ENCODE measurements around the gene SESN1. TPM values are rescaled to one million over a fixed set of nuclear protein-coding genes. Genes with fewer than 3 reads are reported as not detected.
"Not testable (repeated sequence)": the region's sequence is repeated elsewhere in the genome, so short reads cannot be mapped to it uniquely, and the experiment has no call there.

Gene SESN1
- total and polyA plus RNA-seq, 2 donors (not counting 1 experiment from before 2014, with no cell fraction given): 16.2 to 28.6 TPM

DNA sequence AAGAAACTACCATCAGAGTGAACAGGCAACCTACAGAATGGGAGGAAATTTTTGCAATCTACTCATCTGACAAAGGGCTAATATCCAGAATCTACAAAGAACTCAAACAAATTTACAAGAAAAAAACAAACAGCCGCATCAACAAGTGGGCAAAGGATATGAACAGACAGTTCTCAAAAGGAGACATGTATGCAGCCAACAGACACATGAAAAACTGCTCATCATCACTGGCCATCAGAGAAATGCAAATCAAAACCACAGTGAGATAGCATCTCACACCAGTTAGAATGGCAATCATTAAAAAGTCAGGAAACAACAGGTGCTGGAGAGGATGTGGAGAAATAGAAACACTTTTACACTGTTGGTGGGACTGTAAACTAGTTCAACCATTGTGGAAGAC is 41.0 kb upstream of the SESN1 start:
- H3K9me3 Mint-ChIP-seq (ENCODE audit: insufficient read depth); intact Hi-C loops (cut with micrococcal nuclease); H3K27ac Mint-ChIP-seq; DNase-seq; CTCF ChIA-PET; H3K4me1 Mint-ChIP-seq; H3K4me1 ChIP-seq (ENCODE audit: control insufficient read depth in 2 of 2, insufficient read depth in 2 of 2, low read length in 2 of 2); ATAC-seq (ENCODE audit: low read depth); H2AFZ ChIP-seq (ENCODE audit: insufficient read depth, low read depth, low read length, poor library complexity, severe bottlenecking); H3K4me2 ChIP-seq (replicated peaks; ENCODE audit: low read depth, low read length, poor library complexity, severe bottlenecking); H3K36me3 ChIP-seq (replicated peaks in 1 of 2; ENCODE audit: control extremely low read depth in 1 of 2, control insufficient read depth in 1 of 2, extremely low read depth in 1 of 2, insufficient read depth in 2 of 2, low read length in 1 of 2); H4K20me1 ChIP-seq (ENCODE audit: control insufficient read depth, insufficient read depth, low read length, poor library complexity, severe bottlenecking); H3K79me2 ChIP-seq (ENCODE audit: control insufficient read depth, insufficient read depth, low read length); H3K4me3 ChIP-seq (ENCODE audit: control extremely low read depth in 1 of 5, extremely low read depth in 1 of 5, insufficient read depth in 1 of 5, low read depth in 2 of 5, low read length in 4 of 5); H3K27ac ChIP-seq (ENCODE audit: low read length in 2 of 2); H3K9ac ChIP-seq (ENCODE audit: low read length); H3K27me3 Mint-ChIP-seq; H3K4me3 Mint-ChIP-seq; H3K27me3 ChIP-seq (replicated peaks in 1 of 4; ENCODE audit: control extremely low read depth in 1 of 4, control insufficient read depth in 3 of 4, insufficient read depth in 4 of 4, low read length in 3 of 4); H3K9me3 ChIP-seq (ENCODE audit: control extremely low read depth in 1 of 3, control insufficient read depth in 2 of 3, insufficient read depth in 1 of 3, low read length in 2 of 3); POLR2A ChIA-PET: not testable (repeated sequence)
- WGBS (ENCODE audit: insufficient coverage): 100% methylated on average over 1 of the region's 1 CpG

DNA sequence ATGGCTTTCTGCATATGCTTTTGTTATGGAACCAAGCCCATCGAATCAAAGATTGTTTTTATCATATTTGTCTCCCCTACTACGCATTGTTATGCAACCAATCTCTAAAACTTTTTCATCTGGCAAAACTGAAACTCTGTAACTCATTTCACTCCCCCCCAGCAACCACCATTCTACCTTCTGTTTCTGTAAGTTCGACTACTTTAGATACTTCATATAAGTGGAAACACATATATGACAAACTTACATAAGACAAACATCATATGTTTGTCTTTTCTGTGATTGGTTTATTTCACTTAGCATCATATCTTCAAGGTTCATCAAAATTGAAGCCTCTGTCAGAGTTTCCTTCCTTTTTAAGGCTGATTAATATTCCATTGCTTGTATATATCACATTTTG is 35.4 kb upstream of the SESN1 start:
- Histone ChIP-seq H3K9me3 (ENCODE audit: control extremely low read depth in 1 of 3, control insufficient read depth in 2 of 3, insufficient read depth in 1 of 3, low read length in 2 of 3) (no peaks in the 10 kb centered on the region), H2AFZ (ENCODE audit: insufficient read depth, low read depth, low read length, poor library complexity, severe bottlenecking) (no peak overlapping the region), H3K4me3 (ENCODE audit: control extremely low read depth in 1 of 5, extremely low read depth in 1 of 5, insufficient read depth in 1 of 5, low read depth in 2 of 5, low read length in 4 of 5) (no peak overlapping the region), H4K20me1 (ENCODE audit: control insufficient read depth, insufficient read depth, low read length, poor library complexity, severe bottlenecking) (no peaks in the 10 kb centered on the region), H3K9ac (ENCODE audit: low read length) (no peak overlapping the region), H3K27me3 (replicated peaks in 1 of 4; ENCODE audit: control extremely low read depth in 1 of 4, control insufficient read depth in 3 of 4, insufficient read depth in 4 of 4, low read length in 3 of 4) (no peaks in the 10 kb centered on the region), H3K4me2 (replicated peaks; ENCODE audit: low read depth, low read length, poor library complexity, severe bottlenecking) (no peak overlapping the region), H3K4me1 (ENCODE audit: control insufficient read depth in 2 of 2, insufficient read depth in 2 of 2, low read length in 2 of 2) (no peaks in the 10 kb centered on the region), H3K79me2 (ENCODE audit: control insufficient read depth, insufficient read depth, low read length) (no peaks in the 10 kb centered on the region), H3K36me3 (replicated peaks in 1 of 2; ENCODE audit: control extremely low read depth in 1 of 2, control insufficient read depth in 1 of 2, extremely low read depth in 1 of 2, insufficient read depth in 2 of 2, low read length in 1 of 2) (no peaks in the 10 kb centered on the region), H3K27ac (ENCODE audit: low read length in 2 of 2) (no peak overlapping the region)
- Mint-ChIP-seq H3K27ac (no peak overlapping the region), H3K9me3 (ENCODE audit: insufficient read depth) (no peaks in the 10 kb centered on the region), H3K4me1 (no peaks in the 10 kb centered on the region), H3K27me3 (no peaks in the 10 kb centered on the region), H3K4me3 (no peak overlapping the region)
- 100% methylated on average over 2 of the region's 3 CpGs for WGBS (ENCODE audit: insufficient coverage)
- intact Hi-C loops (cut with micrococcal nuclease): no loop called here
- ChIA-PET CTCF (no interaction called here), POLR2A (no interaction called here)
- DNase-seq (no peak), ATAC-seq (ENCODE audit: low read depth) (no peak)
- TF ChIP-seq EZH2 (IDR thresholded peaks at IDR 0.05; ENCODE audit: borderline replicate concordance, insufficient read depth, low read depth, low read length, poor library complexity, severe bottlenecking) (no peak), CTCF (IDR thresholded peaks at IDR 0.05) (no peak)
